ENCODE measurements around the gene HS3ST3B1.
A peak's percentile ranks its signal among the peaks of the same experiment; 100 is the strongest.

HS3ST3B1 gene

GRCh38 chr17:14303343-14304221 lies 2.7 kb downstream of the HS3ST3B1 start:
- no peak for DNase-seq

- DNase-seq: no peak
Observed at GRCh38 chr17:14304222-14304772, 3.4 kb downstream of the HS3ST3B1 start.

- no peak for DNase-seq
Observed at GRCh38 chr17:14304773-14305517, 4.1 kb downstream of the HS3ST3B1 start.

- no peak for DNase-seq
Observed at GRCh38 chr17:14305785-14306496, 5.1 kb downstream of the HS3ST3B1 start.

- DNase-seq: no peak
Observed at GRCh38 chr17:14306596-14306995, 5.7 kb downstream of the HS3ST3B1 start.

- no peak for DNase-seq
Observed at GRCh38 chr17:14307560-14308024, 6.7 kb downstream of the HS3ST3B1 start.

GRCh38 chr17:14308636-14308964 lies 7.7 kb downstream of the HS3ST3B1 start:
- no peak for DNase-seq

GRCh38 chr17:14308965-14309879 lies 8.3 kb downstream of the HS3ST3B1 start:
- DNase-seq: peak; percentile 97

- no peak for DNase-seq
Observed at GRCh38 chr17:14310101-14310500, 9.2 kb downstream of the HS3ST3B1 start.

GRCh38 chr17:14310605-14311004 lies 9.7 kb downstream of the HS3ST3B1 start:
- no peak for DNase-seq

- DNase-seq: no peak
Observed at GRCh38 chr17:14311186-14311705, 10.4 kb downstream of the HS3ST3B1 start.

GRCh38 chr17:14311981-14312380 lies 11.1 kb downstream of the HS3ST3B1 start:
- no peak for DNase-seq

- DNase-seq: no peak
Observed at GRCh38 chr17:14312522-14312921, 11.6 kb downstream of the HS3ST3B1 start.

GRCh38 chr17:14316126-14316832 lies 15.4 kb downstream of the HS3ST3B1 start:
- no peak for DNase-seq

GRCh38 chr17:14317383-14317782 lies 16.5 kb downstream of the HS3ST3B1 start:
- no peak for DNase-seq

GRCh38 chr17:14318109-14318917 lies 17.4 kb downstream of the HS3ST3B1 start:
- DNase-seq: no peak

- no peak for DNase-seq
Observed at GRCh38 chr17:14318918-14319205, 18.0 kb downstream of the HS3ST3B1 start.

- DNase-seq: no peak
Observed at GRCh38 chr17:14320098-14320497, 19.2 kb downstream of the HS3ST3B1 start.

- no peak for DNase-seq
Observed at GRCh38 chr17:14320734-14321475, 20.0 kb downstream of the HS3ST3B1 start.

All from right hindlimb (tissue), 1 donor.